ENCODE measurements around the gene ADORA1. TPM values are rescaled to one million over a fixed set of nuclear protein-coding genes. Genes with fewer than 3 reads are reported as not detected.

ADORA1 gene
- total and polyA plus RNA-seq, 10 of the 15 experiments (the other 5 are each of a cell fraction or from before 2014, with no cell fraction given): not detected

DNA sequence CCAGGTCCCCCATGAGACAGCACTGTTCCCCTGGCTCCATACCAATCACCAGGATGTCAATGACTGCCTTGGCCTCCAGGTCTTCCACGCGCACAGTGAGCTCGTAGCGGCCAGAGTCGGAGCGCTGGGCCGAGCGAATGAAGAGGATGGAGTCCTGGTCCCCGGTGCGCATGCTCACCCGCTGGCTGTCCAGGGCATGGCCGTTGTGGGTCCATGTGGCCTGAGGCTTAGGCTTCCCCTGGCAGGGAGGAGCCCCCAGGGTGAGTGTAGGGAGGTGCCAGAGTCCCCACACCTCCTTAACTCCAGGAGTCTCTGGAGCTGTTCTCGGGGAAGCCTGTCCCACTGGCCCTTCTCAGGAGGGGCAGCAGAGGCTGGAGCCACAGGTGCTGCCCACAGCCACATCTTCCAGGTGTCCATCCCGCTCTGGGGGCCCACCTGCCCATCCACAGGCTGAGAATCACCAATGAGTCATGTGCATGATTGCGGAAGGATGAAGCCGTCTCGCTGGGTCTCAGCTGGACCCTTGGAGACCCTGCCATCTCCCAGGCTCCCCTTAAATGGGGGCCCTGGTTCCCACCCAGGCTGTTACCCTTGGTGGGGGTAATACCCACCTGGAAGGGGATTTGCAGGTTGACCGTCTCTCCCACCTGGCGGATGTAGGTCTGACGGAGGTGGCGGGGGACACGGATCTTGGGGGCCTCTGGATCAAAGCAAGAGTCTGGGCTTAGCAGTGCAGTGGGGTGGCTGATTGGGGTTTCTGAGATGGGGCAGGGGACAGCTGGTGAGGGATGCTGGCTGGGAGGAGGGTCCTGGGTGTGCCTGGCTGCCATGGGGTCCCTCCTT is 44.0 kb downstream of the ADORA1 start:
- no peak for ATAC-seq
- ChIA-PET RAD21 (ENCODE audit: unreplicated experiment) (interaction anchor here (0.9 to 4.5 kb wide), 7 partner anchors 20 to 137 kb away, joined by 3 to 35 read pairs (median 13); no protein-coding TSS in a partner anchor), CTCF (interaction anchor here (0.5 to 8.0 kb wide), 24 partner anchors 9 to 307 kb away, joined by 3 to 114 read pairs (median 6); no protein-coding TSS in a partner anchor), POLR2A (no interaction called here), SMC1A (ENCODE audit: uncharacterized antibody, unreplicated experiment) (interaction anchor here (1.3 to 3.6 kb wide), 6 partner anchors 10 to 132 kb away, joined by 5 to 28 read pairs (median 10); no protein-coding TSS in a partner anchor)
- H3K4me1 ChIP-seq (ENCODE audit: control insufficient read depth, insufficient read depth, low read length): peaks cover 4% of the 10 kb centered on the region; the same call in 1 of the 2 replicates
- no peaks in the 10 kb centered on the region for H3K79me2 ChIP-seq (ENCODE audit: control insufficient read depth, insufficient read depth, low read length)
- no TSS peak for BruUV-seq (replicated peaks)
- no peak for DNase-seq (ENCODE audit: low read depth, low spot score)
- H3K27ac ChIP-seq (ENCODE audit: control insufficient read depth, insufficient read depth): no peak overlapping the region
- H3K27me3 ChIP-seq (replicated peaks in 1 of 2; ENCODE audit: control insufficient read depth in 2 of 2, insufficient read depth in 2 of 2, low read length in 1 of 2): no peaks in the 10 kb centered on the region; a peak in 2 of 4 replicates
- in situ Hi-C loops (cut with MboI) (no loop called here), intact Hi-C loops (cut with micrococcal nuclease; ENCODE audit: unreplicated experiment) (loop anchor here (1.0 to 5.0 kb wide), 4 partner anchors 45 to 132 kb away; no protein-coding TSS in a partner anchor)
- no peak overlapping the region for H3K4me2 ChIP-seq (ENCODE audit: control insufficient read depth, insufficient read depth)
- H4K20me1 ChIP-seq (ENCODE audit: control insufficient read depth, insufficient read depth): no peaks in the 10 kb centered on the region
- H3K9ac ChIP-seq (ENCODE audit: control insufficient read depth, insufficient read depth, low read length): no peak overlapping the region
- no peak overlapping the region for H2AFZ ChIP-seq (ENCODE audit: control insufficient read depth, low read depth, low read length)
- no peaks in the 10 kb centered on the region for H3K9me3 ChIP-seq (replicated peaks; ENCODE audit: control insufficient read depth, insufficient read depth, low read length)
- no peak for TF ChIP-seq ZZZ3 (IDR thresholded peaks at IDR 0.05; ENCODE audit: control insufficient read depth, insufficient read length, low read depth)
- no peaks in the 10 kb centered on the region for H3K36me3 ChIP-seq (ENCODE audit: control insufficient read depth in 2 of 2, insufficient read depth in 2 of 2, low read length in 1 of 2)
- no peak for FAIRE-seq
- WGBS (ENCODE audit: insufficient coverage, insufficient replicate concordance, low lambda C conversion rate, missing lambda C conversion rate): 68% methylated on average over 22 of the region's 22 CpGs
- H3K4me3 ChIP-seq: no peak overlapping the region

DNA sequence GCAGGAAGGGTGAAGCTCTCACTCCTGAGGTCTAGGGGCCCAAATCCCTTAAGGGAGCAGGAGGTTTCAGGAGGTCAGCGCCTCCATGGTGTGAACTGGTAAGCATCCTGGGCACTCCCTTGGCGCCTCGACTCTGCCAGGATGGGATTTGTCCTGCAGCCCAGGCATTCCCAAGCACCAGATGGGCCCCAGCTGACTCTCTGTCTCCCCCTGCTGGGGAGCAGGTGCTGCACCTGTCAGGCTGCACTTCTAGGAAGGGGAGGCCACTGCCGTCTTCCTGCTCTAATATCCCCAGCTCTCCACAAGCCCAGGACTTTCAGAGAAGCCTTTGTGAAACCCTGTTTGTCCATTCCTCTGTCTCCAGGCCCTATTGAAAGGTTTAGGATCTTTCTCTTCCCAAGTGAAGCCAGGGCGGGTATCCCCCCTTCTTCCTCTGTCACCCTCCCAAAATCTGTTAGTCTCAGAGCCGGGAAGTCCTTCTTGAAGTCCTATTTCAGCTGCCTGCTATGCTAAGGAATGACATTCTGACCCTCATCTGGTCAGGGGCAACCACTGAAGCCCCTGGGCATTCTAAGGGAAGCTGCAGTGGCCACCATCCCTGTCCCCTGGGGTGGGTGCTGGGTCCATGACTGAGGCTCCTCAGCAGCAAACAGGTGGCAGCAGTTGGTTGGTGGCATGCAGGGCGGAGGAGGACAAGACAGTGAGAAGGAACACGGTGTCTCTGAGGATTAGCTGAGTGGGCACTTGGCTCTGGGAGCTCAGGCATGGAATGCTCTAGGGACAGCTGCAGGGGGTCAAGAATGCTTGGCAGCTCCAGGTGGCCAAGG is 44.9 kb downstream of the ADORA1 start:
- in situ Hi-C loops (cut with MboI) (no loop called here), intact Hi-C loops (cut with micrococcal nuclease; ENCODE audit: unreplicated experiment) (loop anchor here (1.0 to 5.0 kb wide), 4 partner anchors 44 to 133 kb away; no protein-coding TSS in a partner anchor)
- H2AFZ ChIP-seq (ENCODE audit: control insufficient read depth, low read depth, low read length): peak overlapping the region; percentile 35
- H3K27me3 ChIP-seq (replicated peaks in 1 of 2; ENCODE audit: control insufficient read depth in 2 of 2, insufficient read depth in 2 of 2, low read length in 1 of 2): no peaks in the 10 kb centered on the region; a peak in 2 of 4 replicates
- no peaks in the 10 kb centered on the region for H3K9me3 ChIP-seq (replicated peaks; ENCODE audit: control insufficient read depth, insufficient read depth, low read length)
- no peaks in the 10 kb centered on the region for H3K79me2 ChIP-seq (ENCODE audit: control insufficient read depth, insufficient read depth, low read length)
- H3K9ac ChIP-seq (ENCODE audit: control insufficient read depth, insufficient read depth, low read length): no peak overlapping the region
- FAIRE-seq: peak; percentile 81
- H3K4me2 ChIP-seq (ENCODE audit: control insufficient read depth, insufficient read depth): no peak overlapping the region
- POLR2A ChIA-PET: interaction anchor here (1.1 kb wide), 1 partner anchor 10 kb away, joined by 4 read pairs; no protein-coding TSS in a partner anchor
- H3K27ac ChIP-seq (ENCODE audit: control insufficient read depth, insufficient read depth): no peak overlapping the region
- H3K36me3 ChIP-seq (ENCODE audit: control insufficient read depth in 2 of 2, insufficient read depth in 2 of 2, low read length in 1 of 2): no peaks in the 10 kb centered on the region
- H3K4me3 ChIP-seq: no peak overlapping the region
- ATAC-seq: peak; percentile 65
- no peak for DNase-seq (ENCODE audit: low read depth, low spot score)
- RAD21 ChIA-PET (ENCODE audit: unreplicated experiment): interaction anchor here (0.9 to 4.5 kb wide), 10 partner anchors 10 to 138 kb away, joined by 3 to 35 read pairs (median 5); no protein-coding TSS in a partner anchor
- 13% methylated on average over 8 of the region's 8 CpGs for WGBS (ENCODE audit: insufficient coverage, insufficient replicate concordance, low lambda C conversion rate, missing lambda C conversion rate)
- H3K4me1 ChIP-seq (ENCODE audit: control insufficient read depth, insufficient read depth, low read length): peaks cover 4% of the 10 kb centered on the region; the same call in 1 of the 2 replicates
- CTCF ChIA-PET: interaction anchor here (0.5 to 3.9 kb wide), 42 partner anchors 8 to 420 kb away, joined by 3 to 65 read pairs (median 4); partner anchors contain the start of genes CHI3L1 and MYOG
- SMC1A ChIA-PET (ENCODE audit: uncharacterized antibody, unreplicated experiment): interaction anchor here (1.1 to 3.6 kb wide), 12 partner anchors 11 to 133 kb away, joined by 3 to 28 read pairs (median 7); no protein-coding TSS in a partner anchor
- BruUV-seq (replicated peaks): no TSS peak
- no peaks in the 10 kb centered on the region for H4K20me1 ChIP-seq (ENCODE audit: control insufficient read depth, insufficient read depth)
- TF ChIP-seq USF1 (IDR thresholded peaks at IDR 0.05; ENCODE audit: borderline replicate concordance, extremely low read length, insufficient read depth, low read depth, low read length) (no peak), KAT2A (conservative IDR thresholded peaks at IDR 0.05; ENCODE audit: control insufficient read depth, low read depth, low read length) (no peak), NFYA (IDR thresholded peaks at IDR 0.05; ENCODE audit: borderline replicate concordance, low read depth, low read length) (no peak), NRF1 (conservative IDR thresholded peaks at IDR 0.05; ENCODE audit: low read depth, low read length) (no peak), SMC3 (IDR thresholded peaks at IDR 0.05; ENCODE audit: borderline replicate concordance, low read length) (peak; percentile 53; the same call in 1 of the 2 replicates), RELA (IDR thresholded peaks at IDR 0.05; ENCODE audit: borderline replicate concordance, partially characterized antibody) (no peak), TCF3 (IDR thresholded peaks at IDR 0.05; ENCODE audit: borderline replicate concordance, insufficient read depth, low read depth, low read length) (0 out of 2 replicates have a peak, but pooled peaks have one; percentile 50), ZNF207 (IDR thresholded peaks at IDR 0.05; ENCODE audit: borderline replicate concordance) (no peak)
- TF ChIP-seq, protein P1, sequence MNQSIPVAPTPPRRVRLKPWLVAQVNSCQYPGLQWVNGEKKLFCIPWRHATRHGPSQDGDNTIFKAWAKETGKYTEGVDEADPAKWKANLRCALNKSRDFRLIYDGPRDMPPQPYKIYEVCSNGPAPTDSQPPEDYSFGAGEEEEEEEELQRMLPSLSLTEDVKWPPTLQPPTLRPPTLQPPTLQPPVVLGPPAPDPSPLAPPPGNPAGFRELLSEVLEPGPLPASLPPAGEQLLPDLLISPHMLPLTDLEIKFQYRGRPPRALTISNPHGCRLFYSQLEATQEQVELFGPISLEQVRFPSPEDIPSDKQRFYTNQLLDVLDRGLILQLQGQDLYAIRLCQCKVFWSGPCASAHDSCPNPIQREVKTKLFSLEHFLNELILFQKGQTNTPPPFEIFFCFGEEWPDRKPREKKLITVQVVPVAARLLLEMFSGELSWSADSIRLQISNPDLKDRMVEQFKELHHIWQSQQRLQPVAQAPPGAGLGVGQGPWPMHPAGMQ (IDR thresholded peaks at IDR 0.05; ENCODE audit: borderline replicate concordance): no peak

Measured in GM12878 (cell line).